ENCODE measurements around the gene DDX47. TPM values are rescaled to one million over a fixed set of nuclear protein-coding genes. Genes with fewer than 3 reads are reported as not detected.

The DDX47 gene
- total RNA-seq, 1 experiment from 2014 or later: 64.8 TPM

DNA sequence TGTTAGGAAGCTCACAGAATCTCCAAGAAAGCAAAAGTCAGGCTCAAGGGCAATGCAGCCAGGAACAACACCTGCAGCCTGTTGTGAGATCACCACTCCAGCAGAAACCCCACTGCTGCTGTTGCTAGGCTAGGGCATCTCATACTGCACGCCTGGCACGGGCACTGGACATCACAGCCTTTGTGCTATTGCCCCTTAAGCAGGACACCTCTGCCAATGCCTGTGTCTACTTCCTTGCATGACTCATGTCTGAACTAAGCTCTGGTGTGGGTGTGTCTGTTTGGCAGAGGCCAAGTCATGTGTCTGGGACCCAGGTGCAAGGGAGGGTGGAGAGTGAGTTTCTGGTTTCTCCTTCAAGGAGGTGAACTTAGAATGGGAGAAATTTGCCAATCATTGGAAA lies 10.0 kb upstream of the DDX47 start:
- Mint-ChIP-seq H3K4me1 (peaks cover 3% of the 10 kb centered on the region; the same call in 1 of the 2 replicates), H3K9me3 (peaks cover 16% of the 10 kb centered on the region), H3K36me3 (0 out of 2 replicates have a peak, but pooled peaks cover 9% of the 10 kb centered on the region), H3K27ac (no peak overlapping the region), H3K27me3 (ENCODE audit: low read depth) (no peaks in the 10 kb centered on the region; the same call in 1 of the 2 replicates), H3K4me3 (no peak overlapping the region)
- ChIA-PET POLR2A (interaction anchor here (0.7 kb wide), 1 partner anchor 1180 kb away, joined by 4 read pairs; no protein-coding TSS in a partner anchor), CTCF (interaction anchor here (0.7 to 1.7 kb wide), 4 partner anchors 14 to 134 kb away, joined by 3 to 5 read pairs (median 4); no protein-coding TSS in a partner anchor)
- TF ChIP-seq, protein P1, sequence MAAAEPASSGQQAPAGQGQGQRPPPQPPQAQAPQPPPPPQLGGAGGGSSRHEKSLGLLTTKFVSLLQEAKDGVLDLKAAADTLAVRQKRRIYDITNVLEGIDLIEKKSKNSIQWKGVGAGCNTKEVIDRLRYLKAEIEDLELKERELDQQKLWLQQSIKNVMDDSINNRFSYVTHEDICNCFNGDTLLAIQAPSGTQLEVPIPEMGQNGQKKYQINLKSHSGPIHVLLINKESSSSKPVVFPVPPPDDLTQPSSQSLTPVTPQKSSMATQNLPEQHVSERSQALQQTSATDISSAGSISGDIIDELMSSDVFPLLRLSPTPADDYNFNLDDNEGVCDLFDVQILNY (CRISPR knock-in tag; IDR thresholded peaks at IDR 0.05): no peak
- no peak for TF ChIP-seq SMAD3 (CRISPR knock-in tag; IDR thresholded peaks at IDR 0.05; ENCODE audit: borderline replicate concordance)
- no peak for TF ChIP-seq RORB (CRISPR knock-in tag; IDR thresholded peaks at IDR 0.05)
- TF ChIP-seq, protein P2, sequence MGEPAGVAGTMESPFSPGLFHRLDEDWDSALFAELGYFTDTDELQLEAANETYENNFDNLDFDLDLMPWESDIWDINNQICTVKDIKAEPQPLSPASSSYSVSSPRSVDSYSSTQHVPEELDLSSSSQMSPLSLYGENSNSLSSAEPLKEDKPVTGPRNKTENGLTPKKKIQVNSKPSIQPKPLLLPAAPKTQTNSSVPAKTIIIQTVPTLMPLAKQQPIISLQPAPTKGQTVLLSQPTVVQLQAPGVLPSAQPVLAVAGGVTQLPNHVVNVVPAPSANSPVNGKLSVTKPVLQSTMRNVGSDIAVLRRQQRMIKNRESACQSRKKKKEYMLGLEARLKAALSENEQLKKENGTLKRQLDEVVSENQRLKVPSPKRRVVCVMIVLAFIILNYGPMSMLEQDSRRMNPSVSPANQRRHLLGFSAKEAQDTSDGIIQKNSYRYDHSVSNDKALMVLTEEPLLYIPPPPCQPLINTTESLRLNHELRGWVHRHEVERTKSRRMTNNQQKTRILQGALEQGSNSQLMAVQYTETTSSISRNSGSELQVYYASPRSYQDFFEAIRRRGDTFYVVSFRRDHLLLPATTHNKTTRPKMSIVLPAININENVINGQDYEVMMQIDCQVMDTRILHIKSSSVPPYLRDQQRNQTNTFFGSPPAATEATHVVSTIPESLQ (CRISPR knock-in tag; IDR thresholded peaks at IDR 0.05): no peak
- TF ChIP-seq ZNF138 (CRISPR knock-in tag; conservative IDR thresholded peaks at IDR 0.05): no peak
- TF ChIP-seq GRHL2 (CRISPR knock-in tag; IDR thresholded peaks at IDR 0.05; ENCODE audit: insufficient replicate concordance, severe bottlenecking): no peak
- TF ChIP-seq, protein P3, sequence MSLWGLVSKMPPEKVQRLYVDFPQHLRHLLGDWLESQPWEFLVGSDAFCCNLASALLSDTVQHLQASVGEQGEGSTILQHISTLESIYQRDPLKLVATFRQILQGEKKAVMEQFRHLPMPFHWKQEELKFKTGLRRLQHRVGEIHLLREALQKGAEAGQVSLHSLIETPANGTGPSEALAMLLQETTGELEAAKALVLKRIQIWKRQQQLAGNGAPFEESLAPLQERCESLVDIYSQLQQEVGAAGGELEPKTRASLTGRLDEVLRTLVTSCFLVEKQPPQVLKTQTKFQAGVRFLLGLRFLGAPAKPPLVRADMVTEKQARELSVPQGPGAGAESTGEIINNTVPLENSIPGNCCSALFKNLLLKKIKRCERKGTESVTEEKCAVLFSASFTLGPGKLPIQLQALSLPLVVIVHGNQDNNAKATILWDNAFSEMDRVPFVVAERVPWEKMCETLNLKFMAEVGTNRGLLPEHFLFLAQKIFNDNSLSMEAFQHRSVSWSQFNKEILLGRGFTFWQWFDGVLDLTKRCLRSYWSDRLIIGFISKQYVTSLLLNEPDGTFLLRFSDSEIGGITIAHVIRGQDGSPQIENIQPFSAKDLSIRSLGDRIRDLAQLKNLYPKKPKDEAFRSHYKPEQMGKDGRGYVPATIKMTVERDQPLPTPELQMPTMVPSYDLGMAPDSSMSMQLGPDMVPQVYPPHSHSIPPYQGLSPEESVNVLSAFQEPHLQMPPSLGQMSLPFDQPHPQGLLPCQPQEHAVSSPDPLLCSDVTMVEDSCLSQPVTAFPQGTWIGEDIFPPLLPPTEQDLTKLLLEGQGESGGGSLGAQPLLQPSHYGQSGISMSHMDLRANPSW (CRISPR knock-in tag; conservative IDR thresholded peaks at IDR 0.05; ENCODE audit: low read depth): no peak
- TF ChIP-seq, protein P4, sequence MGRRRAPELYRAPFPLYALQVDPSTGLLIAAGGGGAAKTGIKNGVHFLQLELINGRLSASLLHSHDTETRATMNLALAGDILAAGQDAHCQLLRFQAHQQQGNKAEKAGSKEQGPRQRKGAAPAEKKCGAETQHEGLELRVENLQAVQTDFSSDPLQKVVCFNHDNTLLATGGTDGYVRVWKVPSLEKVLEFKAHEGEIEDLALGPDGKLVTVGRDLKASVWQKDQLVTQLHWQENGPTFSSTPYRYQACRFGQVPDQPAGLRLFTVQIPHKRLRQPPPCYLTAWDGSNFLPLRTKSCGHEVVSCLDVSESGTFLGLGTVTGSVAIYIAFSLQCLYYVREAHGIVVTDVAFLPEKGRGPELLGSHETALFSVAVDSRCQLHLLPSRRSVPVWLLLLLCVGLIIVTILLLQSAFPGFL (CRISPR knock-in tag; IDR thresholded peaks at IDR 0.05; ENCODE audit: borderline replicate concordance): no peak
- TF ChIP-seq, protein P5, sequence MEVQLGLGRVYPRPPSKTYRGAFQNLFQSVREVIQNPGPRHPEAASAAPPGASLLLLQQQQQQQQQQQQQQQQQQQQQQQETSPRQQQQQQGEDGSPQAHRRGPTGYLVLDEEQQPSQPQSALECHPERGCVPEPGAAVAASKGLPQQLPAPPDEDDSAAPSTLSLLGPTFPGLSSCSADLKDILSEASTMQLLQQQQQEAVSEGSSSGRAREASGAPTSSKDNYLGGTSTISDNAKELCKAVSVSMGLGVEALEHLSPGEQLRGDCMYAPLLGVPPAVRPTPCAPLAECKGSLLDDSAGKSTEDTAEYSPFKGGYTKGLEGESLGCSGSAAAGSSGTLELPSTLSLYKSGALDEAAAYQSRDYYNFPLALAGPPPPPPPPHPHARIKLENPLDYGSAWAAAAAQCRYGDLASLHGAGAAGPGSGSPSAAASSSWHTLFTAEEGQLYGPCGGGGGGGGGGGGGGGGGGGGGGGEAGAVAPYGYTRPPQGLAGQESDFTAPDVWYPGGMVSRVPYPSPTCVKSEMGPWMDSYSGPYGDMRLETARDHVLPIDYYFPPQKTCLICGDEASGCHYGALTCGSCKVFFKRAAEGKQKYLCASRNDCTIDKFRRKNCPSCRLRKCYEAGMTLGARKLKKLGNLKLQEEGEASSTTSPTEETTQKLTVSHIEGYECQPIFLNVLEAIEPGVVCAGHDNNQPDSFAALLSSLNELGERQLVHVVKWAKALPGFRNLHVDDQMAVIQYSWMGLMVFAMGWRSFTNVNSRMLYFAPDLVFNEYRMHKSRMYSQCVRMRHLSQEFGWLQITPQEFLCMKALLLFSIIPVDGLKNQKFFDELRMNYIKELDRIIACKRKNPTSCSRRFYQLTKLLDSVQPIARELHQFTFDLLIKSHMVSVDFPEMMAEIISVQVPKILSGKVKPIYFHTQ (CRISPR knock-in tag; IDR thresholded peaks at IDR 0.05): no peak
- TF ChIP-seq ZNF671 (CRISPR knock-in tag; IDR thresholded peaks at IDR 0.05): no peak
- TF ChIP-seq CREM (CRISPR knock-in tag; IDR thresholded peaks at IDR 0.05): no peak
- TF ChIP-seq, protein P6, sequence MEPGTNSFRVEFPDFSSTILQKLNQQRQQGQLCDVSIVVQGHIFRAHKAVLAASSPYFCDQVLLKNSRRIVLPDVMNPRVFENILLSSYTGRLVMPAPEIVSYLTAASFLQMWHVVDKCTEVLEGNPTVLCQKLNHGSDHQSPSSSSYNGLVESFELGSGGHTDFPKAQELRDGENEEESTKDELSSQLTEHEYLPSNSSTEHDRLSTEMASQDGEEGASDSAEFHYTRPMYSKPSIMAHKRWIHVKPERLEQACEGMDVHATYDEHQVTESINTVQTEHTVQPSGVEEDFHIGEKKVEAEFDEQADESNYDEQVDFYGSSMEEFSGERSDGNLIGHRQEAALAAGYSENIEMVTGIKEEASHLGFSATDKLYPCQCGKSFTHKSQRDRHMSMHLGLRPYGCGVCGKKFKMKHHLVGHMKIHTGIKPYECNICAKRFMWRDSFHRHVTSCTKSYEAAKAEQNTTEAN (CRISPR knock-in tag; IDR thresholded peaks at IDR 0.05): no peak
- TF ChIP-seq, protein P7, sequence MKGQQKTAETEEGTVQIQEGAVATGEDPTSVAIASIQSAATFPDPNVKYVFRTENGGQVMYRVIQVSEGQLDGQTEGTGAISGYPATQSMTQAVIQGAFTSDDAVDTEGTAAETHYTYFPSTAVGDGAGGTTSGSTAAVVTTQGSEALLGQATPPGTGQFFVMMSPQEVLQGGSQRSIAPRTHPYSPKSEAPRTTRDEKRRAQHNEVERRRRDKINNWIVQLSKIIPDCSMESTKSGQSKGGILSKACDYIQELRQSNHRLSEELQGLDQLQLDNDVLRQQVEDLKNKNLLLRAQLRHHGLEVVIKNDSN (CRISPR knock-in tag; IDR thresholded peaks at IDR 0.05): no peak
- TF ChIP-seq JAZF1 (CRISPR knock-in tag; IDR thresholded peaks at IDR 0.05): no peak
- TF ChIP-seq, protein P8, sequence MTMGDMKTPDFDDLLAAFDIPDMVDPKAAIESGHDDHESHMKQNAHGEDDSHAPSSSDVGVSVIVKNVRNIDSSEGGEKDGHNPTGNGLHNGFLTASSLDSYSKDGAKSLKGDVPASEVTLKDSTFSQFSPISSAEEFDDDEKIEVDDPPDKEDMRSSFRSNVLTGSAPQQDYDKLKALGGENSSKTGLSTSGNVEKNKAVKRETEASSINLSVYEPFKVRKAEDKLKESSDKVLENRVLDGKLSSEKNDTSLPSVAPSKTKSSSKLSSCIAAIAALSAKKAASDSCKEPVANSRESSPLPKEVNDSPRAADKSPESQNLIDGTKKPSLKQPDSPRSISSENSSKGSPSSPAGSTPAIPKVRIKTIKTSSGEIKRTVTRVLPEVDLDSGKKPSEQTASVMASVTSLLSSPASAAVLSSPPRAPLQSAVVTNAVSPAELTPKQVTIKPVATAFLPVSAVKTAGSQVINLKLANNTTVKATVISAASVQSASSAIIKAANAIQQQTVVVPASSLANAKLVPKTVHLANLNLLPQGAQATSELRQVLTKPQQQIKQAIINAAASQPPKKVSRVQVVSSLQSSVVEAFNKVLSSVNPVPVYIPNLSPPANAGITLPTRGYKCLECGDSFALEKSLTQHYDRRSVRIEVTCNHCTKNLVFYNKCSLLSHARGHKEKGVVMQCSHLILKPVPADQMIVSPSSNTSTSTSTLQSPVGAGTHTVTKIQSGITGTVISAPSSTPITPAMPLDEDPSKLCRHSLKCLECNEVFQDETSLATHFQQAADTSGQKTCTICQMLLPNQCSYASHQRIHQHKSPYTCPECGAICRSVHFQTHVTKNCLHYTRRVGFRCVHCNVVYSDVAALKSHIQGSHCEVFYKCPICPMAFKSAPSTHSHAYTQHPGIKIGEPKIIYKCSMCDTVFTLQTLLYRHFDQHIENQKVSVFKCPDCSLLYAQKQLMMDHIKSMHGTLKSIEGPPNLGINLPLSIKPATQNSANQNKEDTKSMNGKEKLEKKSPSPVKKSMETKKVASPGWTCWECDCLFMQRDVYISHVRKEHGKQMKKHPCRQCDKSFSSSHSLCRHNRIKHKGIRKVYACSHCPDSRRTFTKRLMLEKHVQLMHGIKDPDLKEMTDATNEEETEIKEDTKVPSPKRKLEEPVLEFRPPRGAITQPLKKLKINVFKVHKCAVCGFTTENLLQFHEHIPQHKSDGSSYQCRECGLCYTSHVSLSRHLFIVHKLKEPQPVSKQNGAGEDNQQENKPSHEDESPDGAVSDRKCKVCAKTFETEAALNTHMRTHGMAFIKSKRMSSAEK (CRISPR knock-in tag; IDR thresholded peaks at IDR 0.05; ENCODE audit: borderline replicate concordance): no peak
- no peak for DNase-seq (ENCODE audit: low spot score)
- ATAC-seq: no peak

Measured in WTC11 (cell line).